Measurements from ENCODE around the gene STAMBPL1.

Gene STAMBPL1

GRCh38 chr10:88840104-88840503, 39.9 kb upstream of the STAMBPL1 start:
- FAIRE-seq: no peak
- no peak for DNase-seq (ENCODE audit: insufficient read length, low spot score)
- TF ChIP-seq PAX5 (IDR thresholded peaks at IDR 0.05; ENCODE audit: insufficient read depth, low read length, severe bottlenecking) (no peak), SPI1 (IDR thresholded peaks at IDR 0.05; ENCODE audit: low read depth, low read length) (no peak), POLR2AphosphoS5 (IDR thresholded peaks at IDR 0.05; ENCODE audit: low read depth, low read length) (no peak), POU2F2 (IDR thresholded peaks at IDR 0.05; ENCODE audit: low read depth, low read length) (no peak), TAF1 (IDR thresholded peaks at IDR 0.05; ENCODE audit: low read depth, low read length) (no peak), POLR2A (IDR thresholded peaks at IDR 0.05; ENCODE audit: low read depth, low read length) (no peak)

GRCh38 chr10:88840881-88841280, 39.2 kb upstream of the STAMBPL1 start:
- no peak for DNase-seq (ENCODE audit: insufficient read length, low spot score)
- TF ChIP-seq POLR2AphosphoS5 (IDR thresholded peaks at IDR 0.05; ENCODE audit: low read depth, low read length) (no peak), SPI1 (IDR thresholded peaks at IDR 0.05; ENCODE audit: low read depth, low read length) (no peak), TAF1 (IDR thresholded peaks at IDR 0.05; ENCODE audit: low read depth, low read length) (no peak), POU2F2 (IDR thresholded peaks at IDR 0.05; ENCODE audit: low read depth, low read length) (no peak), PAX5 (IDR thresholded peaks at IDR 0.05; ENCODE audit: insufficient read depth, low read length, severe bottlenecking) (no peak), POLR2A (IDR thresholded peaks at IDR 0.05; ENCODE audit: low read depth, low read length) (no peak)
- FAIRE-seq: peak; percentile 38

- FAIRE-seq (no peak), DNase-seq (ENCODE audit: insufficient read length, low spot score) (no peak)
- TF ChIP-seq PAX5 (IDR thresholded peaks at IDR 0.05; ENCODE audit: insufficient read depth, low read length, severe bottlenecking): no peak
- TF ChIP-seq POLR2AphosphoS5 (IDR thresholded peaks at IDR 0.05; ENCODE audit: low read depth, low read length): no peak
- no peak for TF ChIP-seq POLR2A (IDR thresholded peaks at IDR 0.05; ENCODE audit: low read depth, low read length)
- no peak for TF ChIP-seq POU2F2 (IDR thresholded peaks at IDR 0.05; ENCODE audit: low read depth, low read length)
- no peak for TF ChIP-seq TAF1 (IDR thresholded peaks at IDR 0.05; ENCODE audit: low read depth, low read length)
- TF ChIP-seq SPI1 (IDR thresholded peaks at IDR 0.05; ENCODE audit: low read depth, low read length): no peak
Measured at GRCh38 chr10:88841316-88842111, 38.5 kb upstream of the STAMBPL1 start.

- TF ChIP-seq PAX5 (IDR thresholded peaks at IDR 0.05; ENCODE audit: insufficient read depth, low read length, severe bottlenecking) (no peak), TAF1 (IDR thresholded peaks at IDR 0.05; ENCODE audit: low read depth, low read length) (no peak)
- DNase-seq (ENCODE audit: insufficient read length, low spot score) (no peak), FAIRE-seq (no peak)
Measured at GRCh38 chr10:88843171-88843570, 36.9 kb upstream of the STAMBPL1 start.

GRCh38 chr10:88848499-88848898, 31.5 kb upstream of the STAMBPL1 start:
- FAIRE-seq (no peak), DNase-seq (ENCODE audit: insufficient read length, low spot score) (no peak)
- TF ChIP-seq SPI1 (IDR thresholded peaks at IDR 0.05; ENCODE audit: low read depth, low read length) (peak; percentile 74), POU2F2 (IDR thresholded peaks at IDR 0.05; ENCODE audit: low read depth, low read length) (no peak)

GRCh38 chr10:88849234-88849633, 30.8 kb upstream of the STAMBPL1 start:
- FAIRE-seq: no peak

GRCh38 chr10:88850712-88851111, 29.3 kb upstream of the STAMBPL1 start:
- TF ChIP-seq SPI1 (IDR thresholded peaks at IDR 0.05; ENCODE audit: low read depth, low read length) (no peak), POLR2AphosphoS5 (IDR thresholded peaks at IDR 0.05; ENCODE audit: low read depth, low read length) (no peak), TAF1 (IDR thresholded peaks at IDR 0.05; ENCODE audit: low read depth, low read length) (no peak), PAX5 (IDR thresholded peaks at IDR 0.05; ENCODE audit: insufficient read depth, low read length, severe bottlenecking) (no peak), POU2F2 (IDR thresholded peaks at IDR 0.05; ENCODE audit: low read depth, low read length) (no peak), POLR2A (IDR thresholded peaks at IDR 0.05; ENCODE audit: low read depth, low read length) (no peak)
- FAIRE-seq (no peak), DNase-seq (ENCODE audit: insufficient read length, low spot score) (no peak)

More at GRCh38 chr10:88849234-88849633, 30.8 kb upstream of the STAMBPL1 start:
- TF ChIP-seq SPI1 (IDR thresholded peaks at IDR 0.05; ENCODE audit: low read depth, low read length) (no peak), POLR2AphosphoS5 (IDR thresholded peaks at IDR 0.05; ENCODE audit: low read depth, low read length) (no peak)
- no peak for DNase-seq (ENCODE audit: insufficient read length, low spot score)

GRCh38 chr10:88851706-88852105, 28.3 kb upstream of the STAMBPL1 start, which contains the start of gene ANKRD22:
ANKRD22 (minus strand) TSS chr10:88851844; CDS start chr10:88851607, 237 bp downstream.
- DNase-seq (ENCODE audit: insufficient read length, low spot score) (no peak), FAIRE-seq (peak; percentile 43)
- TF ChIP-seq POU2F2 (IDR thresholded peaks at IDR 0.05; ENCODE audit: low read depth, low read length) (no peak), PAX5 (IDR thresholded peaks at IDR 0.05; ENCODE audit: insufficient read depth, low read length, severe bottlenecking) (no peak), POLR2AphosphoS5 (IDR thresholded peaks at IDR 0.05; ENCODE audit: low read depth, low read length) (no peak), TAF1 (IDR thresholded peaks at IDR 0.05; ENCODE audit: low read depth, low read length) (no peak), POLR2A (IDR thresholded peaks at IDR 0.05; ENCODE audit: low read depth, low read length) (no peak), SPI1 (IDR thresholded peaks at IDR 0.05; ENCODE audit: low read depth, low read length) (no peak)

GRCh38 chr10:88852327-88852726, 27.7 kb upstream of the STAMBPL1 start:
- no peak for FAIRE-seq
- TF ChIP-seq POLR2A (IDR thresholded peaks at IDR 0.05; ENCODE audit: low read depth, low read length): no peak
- no peak for TF ChIP-seq PAX5 (IDR thresholded peaks at IDR 0.05; ENCODE audit: insufficient read depth, low read length, severe bottlenecking)
- no peak for DNase-seq (ENCODE audit: insufficient read length, low spot score)

- FAIRE-seq (no peak), DNase-seq (ENCODE audit: insufficient read length, low spot score) (no peak)
- TF ChIP-seq SPI1 (IDR thresholded peaks at IDR 0.05; ENCODE audit: low read depth, low read length): peak; percentile 30; the same call in 1 of the 2 replicates
- no peak for TF ChIP-seq TAF1 (IDR thresholded peaks at IDR 0.05; ENCODE audit: low read depth, low read length)
Measured at GRCh38 chr10:88853155-88853881, 26.7 kb upstream of the STAMBPL1 start.

Data from GM12891 (cell line).